Activated B cell treated with CpG ODN at 0.5 μM for 24 hours (primary cell): Measurements from ENCODE around the gene DEXI. TPM values are rescaled to one million over a fixed set of nuclear protein-coding genes. Genes with fewer than 3 reads are reported as not detected.
A peak's percentile ranks its signal among the peaks of the same experiment; 100 is the strongest.

Experiments used
- ATAC-seq: fragments of 200-7000 bp; cut with Tn5 transposase; one replicate; pipeline ENCODE4 v1.10.0; 2021; ENCODE audit warnings: low read depth, mild to moderate bottlenecking, moderate library complexity
- CTCF ChIA-PET: fragments of 350-600 bp; sonication (Branson Sonifier 250); formaldehyde crosslinking; loops from one replicate; lab custom pipeline; 2021; ENCODE audit warnings: antibody characterized with exemption; lab: Charles Lee
- POLR2A ChIA-PET: fragments of 350-600 bp; sonication (Branson Sonifier 250); formaldehyde crosslinking; loops from one replicate; lab custom pipeline; 2021; ENCODE audit warnings: antibody characterized with exemption; lab: Charles Lee
- DNase-seq: peaks from one replicate; pipeline ENCODE4 v3.0.0; 2022
- H3K27ac Mint-ChIP-seq: one replicate; pipeline ENCODE4 v1.8.0; 2020; ENCODE audit warnings: mixed read lengths
- H3K27me3 Mint-ChIP-seq: one replicate; pipeline ENCODE4 v1.8.0; 2021; ENCODE audit warnings: mixed read lengths
- H3K36me3 Mint-ChIP-seq: one replicate; pipeline ENCODE4 v1.8.0; 2021; ENCODE audit warnings: low read depth, mixed read lengths
- H3K4me1 Mint-ChIP-seq: one replicate; pipeline ENCODE4 v1.8.0; 2021; ENCODE audit warnings: mixed read lengths
- H3K4me3 Mint-ChIP-seq: one replicate; pipeline ENCODE4 v1.8.0; 2020; ENCODE audit warnings: mild to moderate bottlenecking, mixed read lengths
- H3K9me3 Mint-ChIP-seq: one replicate; pipeline ENCODE4 v1.8.0; 2020; ENCODE audit warnings: mixed read lengths
- CTCF ChIP-seq: fragments of 200-600 bp; IDR thresholded peaks from one replicate; pipeline ENCODE4 v1.8.0; 2022; ENCODE audit warnings: antibody characterized with exemption, mild to moderate bottlenecking
- intact Hi-C: fragments of 100-400 bp; cut with micrococcal nuclease; formaldehyde crosslinking; loops from one replicate; pipeline ENCODE4 v1.15.1; 2024
- total RNA-seq: library from RNA; stranded (reverse); gene quantifications from 2 replicates; pipeline ENCODE4 v1.2.3, GENCODE V29; 2022

DEXI gene
- total RNA-seq, 1 donor from 2014 or later = 18.0 TPM

DNA sequence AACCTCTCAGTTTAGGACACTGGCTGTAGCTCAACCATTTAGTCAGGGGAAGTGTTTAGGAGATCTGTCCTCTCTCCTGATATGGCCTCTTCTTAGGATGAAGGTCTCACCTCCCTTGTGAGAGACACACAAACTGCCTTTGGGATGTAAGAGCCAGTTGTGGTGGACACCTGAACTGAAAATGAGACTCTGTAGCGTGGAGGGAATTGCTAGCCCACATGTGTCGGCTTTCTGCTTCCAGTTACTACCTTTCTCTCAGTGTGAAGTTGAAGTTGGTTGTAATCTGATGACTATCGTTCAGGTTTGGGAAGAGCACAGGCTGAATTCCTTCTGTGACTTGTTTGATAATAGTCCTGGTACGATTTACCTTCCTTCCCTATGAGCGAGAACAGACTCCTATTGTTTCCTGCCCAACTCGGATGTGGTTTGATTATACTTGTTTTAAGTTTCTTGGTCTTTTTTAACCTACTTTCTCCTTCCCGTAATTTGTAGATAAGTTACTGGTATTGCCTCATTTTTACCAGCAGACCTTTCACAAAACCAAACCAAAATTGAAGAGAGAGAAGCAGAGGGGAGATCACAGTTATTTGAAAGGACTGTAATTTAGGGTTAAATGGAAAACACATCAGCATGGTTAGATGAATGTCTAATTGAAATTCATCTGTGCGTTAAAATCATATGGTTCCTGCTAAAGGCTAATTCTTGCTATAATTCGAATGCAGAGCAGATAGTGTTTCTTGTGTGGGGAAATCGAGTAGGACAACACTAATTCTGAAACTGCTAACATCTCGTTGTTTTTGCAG is 45.3 kb upstream of the DEXI start:
- ChIA-PET CTCF (no interaction called here), POLR2A (no interaction called here)
- H3K9me3 Mint-ChIP-seq = no peaks in the 10 kb centered on the region
- H3K4me3 Mint-ChIP-seq = no peak overlapping the region
- DNase-seq = no peak
- peak overlapping the region; percentile 47 for H3K27ac Mint-ChIP-seq
- H3K36me3 Mint-ChIP-seq = peaks cover 80% of the 10 kb centered on the region
- H3K27me3 Mint-ChIP-seq = no peaks in the 10 kb centered on the region
- peaks cover 62% of the 10 kb centered on the region for H3K4me1 Mint-ChIP-seq
- intact Hi-C loops = no loop called here
- TF ChIP-seq CTCF = no peak
- ATAC-seq = no peak

- POLR2A ChIA-PET = interaction anchor here (1.0 to 4.2 kb wide), 5 partner anchors 20 to 370 kb away, joined by 4 to 67 read pairs (median 15); partner anchors contain the start of gene SOCS1
- no peaks in the 10 kb centered on the region for H3K27me3 Mint-ChIP-seq
- intact Hi-C loops = no loop called here
- H3K27ac Mint-ChIP-seq = no peak overlapping the region
- DNase-seq (no peak), ATAC-seq (no peak)
- H3K36me3 Mint-ChIP-seq = peaks cover 65% of the 10 kb centered on the region
- CTCF ChIA-PET = interaction anchor here (1.9 to 3.3 kb wide), 2 partner anchors 13 to 20 kb away, joined by 6 to 25 read pairs; no protein-coding TSS in a partner anchor
- H3K4me1 Mint-ChIP-seq = peaks cover 72% of the 10 kb centered on the region
- TF ChIP-seq CTCF = no peak
- no peaks in the 10 kb centered on the region for H3K9me3 Mint-ChIP-seq
- H3K4me3 Mint-ChIP-seq = no peak overlapping the region
These were observed 42.2 kb upstream of the DEXI start for GRCh38 chr16:10984509-10984908.

DNA sequence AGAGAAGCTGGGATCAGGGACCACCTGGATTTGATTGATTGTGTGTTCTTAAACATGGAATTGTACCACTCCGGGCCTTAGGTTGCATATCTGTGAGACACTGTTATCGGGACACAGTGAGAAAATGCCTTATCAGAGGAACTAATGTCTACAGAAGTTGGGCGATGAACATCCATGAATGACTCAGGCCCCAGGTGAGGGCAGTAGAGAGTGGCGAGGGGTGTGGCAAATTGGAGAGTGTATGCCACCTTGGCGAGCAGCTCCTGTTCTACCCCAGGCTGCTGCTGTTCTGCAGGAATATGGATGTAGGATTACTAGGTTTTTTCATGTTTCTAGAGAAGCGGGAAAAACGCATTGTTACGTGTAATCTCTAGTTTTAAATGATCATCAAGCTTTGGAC is 40.9 kb upstream of the DEXI start:
- peak overlapping the region; percentile 84 for H3K27ac Mint-ChIP-seq

DNA sequence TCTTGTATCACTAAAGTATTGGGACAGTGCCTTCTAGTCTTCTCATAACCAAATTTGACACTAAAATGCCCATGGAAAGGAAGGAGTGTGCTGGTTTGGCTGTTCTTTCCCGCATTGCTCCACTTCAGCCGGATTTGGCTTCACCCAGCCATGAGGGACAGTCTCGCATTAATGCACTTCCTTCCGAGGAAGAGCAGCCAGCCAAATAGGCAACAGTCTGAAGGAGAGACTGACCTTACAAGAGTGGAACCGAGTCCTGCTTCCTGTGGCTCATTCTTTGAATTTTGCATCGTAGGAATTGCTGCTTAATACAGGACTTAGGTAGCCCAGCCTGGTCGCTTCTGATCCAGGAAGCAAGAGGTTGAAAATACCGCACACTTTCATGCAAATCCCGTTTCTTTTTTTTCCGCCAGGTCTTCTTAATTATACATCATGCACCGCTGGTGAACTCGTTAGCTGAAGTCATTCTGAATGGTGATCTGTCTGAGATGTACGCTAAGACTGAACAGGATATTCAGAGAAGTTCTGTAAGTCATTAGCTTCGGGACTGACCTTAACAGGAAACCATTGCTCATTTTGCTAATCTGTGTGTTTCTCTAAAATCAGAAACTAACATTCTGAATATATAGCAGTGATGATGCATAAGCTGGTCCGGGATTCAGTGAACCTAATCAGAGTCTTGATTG is 40.3 kb upstream of the DEXI start:
- intact Hi-C loops = loop anchor here (2.0 kb wide), 1 partner anchor 96 kb away; no protein-coding TSS in a partner anchor
- no peaks in the 10 kb centered on the region for H3K27me3 Mint-ChIP-seq
- CTCF ChIA-PET = interaction anchor here (0.7 to 3.3 kb wide), 13 partner anchors 11 to 549 kb away, joined by 3 to 25 read pairs (median 4); partner anchors contain the start of gene SOCS1
- peak; percentile 33 for ATAC-seq
- TF ChIP-seq CTCF = no peak
- DNase-seq = no peak
- no peaks in the 10 kb centered on the region for H3K9me3 Mint-ChIP-seq
- peak overlapping the region; percentile 84 for H3K27ac Mint-ChIP-seq
- H3K4me3 Mint-ChIP-seq = peak overlapping the region; percentile 69
- POLR2A ChIA-PET = interaction anchor here (0.6 to 4.2 kb wide), 17 partner anchors 18 to 802 kb away, joined by 3 to 67 read pairs (median 6); partner anchors contain the start of gene SOCS1
- peaks cover 65% of the 10 kb centered on the region for H3K36me3 Mint-ChIP-seq
- peaks cover 56% of the 10 kb centered on the region for H3K4me1 Mint-ChIP-seq

More for the DNA sequence above, 40.9 kb upstream of the DEXI start:
- H3K4me3 Mint-ChIP-seq = peak overlapping the region; percentile 69
- no peaks in the 10 kb centered on the region for H3K27me3 Mint-ChIP-seq
- ATAC-seq (peak; percentile 26), DNase-seq (no peak)
- intact Hi-C loops = loop anchor here (2.0 kb wide), 1 partner anchor 96 kb away; no protein-coding TSS in a partner anchor
- TF ChIP-seq CTCF = no peak
- peaks cover 61% of the 10 kb centered on the region for H3K4me1 Mint-ChIP-seq
- ChIA-PET CTCF (interaction anchor here (0.5 to 3.3 kb wide), 12 partner anchors 12 to 864 kb away, joined by 3 to 25 read pairs (median 4); partner anchors contain the start of gene SOCS1), POLR2A (interaction anchor here (0.6 to 4.2 kb wide), 19 partner anchors 18 to 664 kb away, joined by 3 to 67 read pairs (median 6); partner anchors contain the start of gene SOCS1)
- no peaks in the 10 kb centered on the region for H3K9me3 Mint-ChIP-seq
- peaks cover 66% of the 10 kb centered on the region for H3K36me3 Mint-ChIP-seq
